HG02798 (cell line): Measurements from ENCODE around the gene SMIM34.
"Not testable (repeated sequence)": the region's sequence is repeated elsewhere in the genome, so short reads cannot be mapped to it uniquely, and the experiment has no call there.

Experiments used
- ATAC-seq: cut with Tn5 transposase; IDR thresholded peaks from one replicate; pipeline ENCODE4 v1.9.1; 2021; ENCODE audit warnings: mild to moderate bottlenecking; ENCODE audit not compliant: unreplicated experiment, poor library complexity

The SMIM34 gene

GRCh38 chr21:34374940-34375618 lies 48.7 kb downstream of the SMIM34 start, which contains the start of gene SMIM11:
Gene SMIM11 (plus strand): TSS chr21:34375507. CDS start chr21:34379505, 3,998 bp downstream.
- ATAC-seq, result peak; percentile 94

- ATAC-seq, result not testable (repeated sequence)
Observed at GRCh38 chr21:34374462-34374861, 49.3 kb downstream of the SMIM34 start.

GRCh38 chr21:34372321-34372720 lies 51.4 kb downstream of the SMIM34 start:
- no peak for ATAC-seq

- ATAC-seq, result no peak
Observed at GRCh38 chr21:34369741-34370140, 54.0 kb downstream of the SMIM34 start.
